HEK293 (cell line): ENCODE measurements around the gene KCTD12.

Source experiments
- CTCF ChIP-seq: fragments of 450-650 bp; formaldehyde crosslinking; IDR thresholded peaks from 2 replicates; pipeline ENCODE4 v1.5.1; 2016; ENCODE audit warnings: missing biosample characterization, missing genetic modification characterization
- FEZF1 ChIP-seq: fragments of 450-650 bp; formaldehyde crosslinking; IDR thresholded peaks from 2 replicates; pipeline ENCODE4 v1.5.1; 2016; ENCODE audit warnings: missing biosample characterization, missing genetic modification characterization
- ZBTB7A ChIP-seq: fragments of 450-650 bp; formaldehyde crosslinking; IDR thresholded peaks from 2 replicates; pipeline ENCODE4 v1.5.1; 2016; ENCODE audit warnings: low read depth, missing biosample characterization, missing genetic modification characterization
- ZNF10 ChIP-seq: fragments of 450-650 bp; formaldehyde crosslinking; IDR thresholded peaks from 2 replicates; pipeline ENCODE4 v1.5.1; 2017; ENCODE audit warnings: missing biosample characterization, missing genetic modification characterization
- ZNF174 ChIP-seq: fragments of 450-650 bp; formaldehyde crosslinking; IDR thresholded peaks from 2 replicates; pipeline ENCODE4 v1.5.0; 2017; ENCODE audit warnings: missing biosample characterization, mild to moderate bottlenecking, missing genetic modification characterization
- ZNF488 ChIP-seq: fragments of 450-650 bp; formaldehyde crosslinking; IDR thresholded peaks from 2 replicates; pipeline ENCODE4 v1.5.1; 2016; ENCODE audit warnings: missing biosample characterization, missing genetic modification characterization
- ZNF510 ChIP-seq: fragments of 450-650 bp; formaldehyde crosslinking; IDR thresholded peaks from 2 replicates; pipeline ENCODE4 v1.5.1; 2018; ENCODE audit warnings: mild to moderate bottlenecking, missing genetic modification characterization, missing biosample characterization; ENCODE audit not compliant: insufficient replicate concordance

GRCh38 chr13:76874479-76874878 lies 11.7 kb downstream of the KCTD12 start:
- TF ChIP-seq CTCF (tag by site-specific recombination) (no peak), ZNF10 (no peak), ZBTB7A (no peak), ZNF510 (tag by site-specific recombination) (no peak), ZNF174 (tag by site-specific recombination) (no peak), ZNF488 (tag by site-specific recombination) (no peak), FEZF1 (tag by site-specific recombination) (no peak)
